Stimulated activated CD8-positive, alpha-beta memory T cell treated with anti-CD3 and anti-CD28 coated beads, Interleukin-15, amount 100 ng/mL, for 1 hour (primary cell): ENCODE measurements around the gene P2RY14.

ENCODE experiments used
- DNase-seq: peaks from one replicate; pipeline ENCODE4 v3.0.0-alpha.2; 2020; ENCODE audit warnings: low read depth

The P2RY14 gene

DNA sequence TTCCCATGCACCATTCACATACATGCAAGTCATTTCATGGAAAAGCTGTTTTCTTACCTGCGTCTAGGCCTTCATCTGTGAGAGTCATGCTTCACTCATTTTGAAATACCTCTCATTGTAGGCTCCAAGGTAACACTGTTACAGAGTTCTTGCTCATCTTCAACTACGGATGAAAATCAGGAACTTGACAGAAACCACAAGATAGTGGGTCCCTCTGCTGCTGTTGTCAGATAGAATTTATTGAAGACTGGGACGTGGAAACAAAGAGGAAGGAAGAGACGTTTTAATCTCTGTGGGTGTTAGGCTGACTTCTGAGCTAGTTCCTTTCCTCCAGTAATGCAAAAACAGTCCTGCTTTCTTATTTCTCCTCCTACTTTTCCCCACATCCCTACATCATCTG, at the start of gene P2RY14:
P2RY14 (minus strand) TSS at position 313 of the 400 bp plus-strand sequence. CDS start 64,226 bp downstream, outside the sequence.
- no peak for DNase-seq

DNA sequence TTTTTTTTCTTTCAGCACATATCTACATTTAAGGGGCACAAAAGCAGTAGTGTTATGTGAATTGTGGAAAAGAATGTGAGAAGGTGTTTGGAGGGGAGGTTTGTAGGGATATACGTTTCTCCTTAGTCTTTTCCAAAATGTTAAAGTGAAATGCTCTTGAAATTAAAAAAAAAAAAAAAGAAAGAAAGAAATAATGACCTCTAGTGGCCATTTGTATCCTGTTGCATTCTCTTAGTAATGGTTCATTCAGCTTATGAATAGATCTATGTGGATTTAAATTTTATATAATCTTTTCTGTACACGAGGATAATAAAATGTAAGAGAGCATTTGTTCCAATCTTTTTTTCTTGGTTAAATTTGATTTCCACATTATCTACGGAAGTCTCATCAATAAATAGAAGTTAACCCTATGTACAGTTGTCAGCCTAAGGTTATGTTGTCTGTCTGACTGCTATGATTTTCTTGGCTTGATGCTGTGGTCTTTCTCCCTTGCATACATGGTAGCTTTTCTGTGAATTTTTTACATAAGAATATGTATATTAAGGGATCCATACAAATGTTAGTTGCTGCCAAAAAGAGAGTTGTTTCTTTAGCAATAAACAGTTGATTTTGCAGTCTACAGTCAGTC, 49.3 kb upstream of the P2RY14 start:
- DNase-seq, result no peak

GRCh38 chr3:151322511-151322910, 44.2 kb upstream of the P2RY14 start:
- DNase-seq, result no peak

- no peak for DNase-seq
These were observed 43.2 kb upstream of the P2RY14 start for GRCh38 chr3:151321526-151321925.

DNA sequence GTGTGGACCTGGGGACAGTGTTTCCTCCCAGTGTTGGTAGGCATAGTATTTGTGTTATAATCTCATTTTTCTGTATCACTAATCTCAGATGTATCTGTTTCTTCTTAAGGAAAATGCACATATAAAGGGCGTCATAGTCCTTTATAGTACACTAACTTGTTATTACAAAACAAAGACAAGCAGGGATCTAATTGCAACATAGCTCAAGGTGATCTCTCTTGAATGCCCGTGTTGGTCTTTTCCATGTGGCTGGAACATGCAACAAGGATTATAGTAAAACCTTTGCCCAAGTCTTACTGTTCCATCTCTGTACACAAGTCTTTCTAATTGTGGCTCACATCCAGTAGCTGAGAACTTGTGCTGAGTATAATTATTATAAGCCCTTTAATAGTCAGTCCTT, 41.8 kb upstream of the P2RY14 start:
- no peak for DNase-seq

- no peak for DNase-seq
These were observed 41.3 kb upstream of the P2RY14 start for GRCh38 chr3:151319628-151320027.

DNA sequence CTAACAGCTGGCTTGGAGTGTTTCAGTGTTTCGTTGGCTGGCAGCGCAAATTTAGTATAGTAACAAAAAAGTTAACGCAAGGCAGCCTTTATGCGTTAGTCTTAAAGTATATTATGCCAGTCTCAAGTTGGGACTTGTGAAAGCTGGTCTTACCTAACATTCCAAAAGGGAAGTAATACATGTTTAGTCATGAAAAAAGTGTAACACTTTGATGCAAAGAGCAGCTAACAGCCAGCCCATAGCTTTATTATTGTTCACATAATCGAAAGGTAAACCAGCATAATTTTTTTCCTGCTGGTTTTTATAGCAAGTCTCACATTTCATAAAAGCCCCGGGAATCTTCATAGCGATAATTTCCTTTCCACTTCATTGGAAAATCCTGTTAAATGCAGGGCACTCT, 40.6 kb upstream of the P2RY14 start:
- DNase-seq, result no peak

DNA sequence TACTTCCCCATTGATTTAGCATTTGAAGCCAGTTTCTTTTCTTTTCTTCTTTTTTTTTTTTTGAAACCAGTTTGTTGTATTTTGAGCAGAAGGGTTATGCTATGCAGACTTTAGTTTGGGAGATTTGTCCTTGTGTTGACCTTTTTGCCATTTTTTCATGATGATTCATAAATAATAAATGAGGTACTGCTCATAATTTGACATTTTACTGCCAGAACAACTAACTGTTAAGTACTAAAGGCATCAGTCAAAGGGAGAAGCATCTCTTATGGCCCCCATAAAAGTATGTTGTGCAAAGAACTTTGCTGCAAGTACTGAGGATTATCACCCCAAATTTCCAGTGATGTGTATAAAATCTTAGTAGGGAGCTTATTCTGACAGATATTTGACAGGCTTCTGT, 40.0 kb upstream of the P2RY14 start:
- no peak for DNase-seq

DNA sequence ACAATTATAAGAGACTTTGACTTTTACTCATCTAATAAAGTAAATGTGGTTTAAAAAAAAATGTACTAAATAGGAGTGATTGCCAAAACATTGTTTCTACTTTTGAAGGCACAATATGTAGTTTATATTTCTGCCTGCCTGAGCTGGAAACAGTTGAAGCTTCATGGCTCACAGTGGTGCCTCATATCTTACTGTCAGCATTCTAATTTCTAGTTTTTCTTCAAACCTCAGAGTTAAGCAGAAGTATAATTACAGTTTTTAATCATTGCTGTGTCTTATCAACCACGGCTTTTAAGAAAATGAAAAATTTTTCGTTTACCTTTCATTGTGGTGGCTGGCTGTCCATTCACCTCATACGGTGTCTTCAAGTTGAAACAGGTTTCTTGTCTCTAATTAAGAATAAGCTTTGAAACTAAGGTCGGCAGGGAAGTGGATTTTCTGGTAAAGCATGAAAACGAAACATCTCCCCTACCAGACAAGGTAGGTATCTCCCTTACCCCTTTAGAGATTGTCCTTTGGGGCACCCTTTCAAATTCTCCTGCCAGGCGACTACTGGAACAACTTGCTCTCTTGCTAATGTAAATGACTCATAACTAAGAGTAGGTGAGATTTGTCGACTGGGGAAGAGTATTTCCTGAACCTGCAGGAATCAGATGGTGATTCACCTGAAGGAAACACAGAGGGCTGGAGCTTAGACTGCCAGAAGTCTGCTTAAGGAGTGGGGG, 38.1 kb upstream of the P2RY14 start, which contains the start of gene GPR87:
GPR87 (minus strand) TSS at position 554 of the 725 bp plus-strand sequence. CDS start 16,720 bp downstream, outside the sequence.
- DNase-seq, result no peak

DNA sequence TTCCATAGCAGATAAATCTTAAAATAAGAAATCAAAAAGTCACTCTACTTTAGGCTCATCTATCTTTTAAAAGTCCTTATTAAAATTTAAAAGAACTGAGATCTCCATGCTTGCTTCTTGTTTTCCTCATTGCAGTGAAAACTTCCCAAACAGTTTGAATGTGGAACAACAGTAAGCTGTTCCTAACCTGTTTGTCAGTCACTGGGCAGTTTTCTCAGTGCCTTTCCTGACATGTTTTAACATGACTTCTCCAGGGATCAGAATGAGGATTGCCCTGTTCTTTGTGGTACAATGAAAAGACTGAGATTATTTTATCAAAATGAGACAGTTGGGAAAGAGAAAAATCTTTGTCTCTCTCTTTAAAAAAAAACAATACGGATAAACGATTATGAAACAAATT, 37.5 kb upstream of the P2RY14 start:
- DNase-seq, result no peak

DNA sequence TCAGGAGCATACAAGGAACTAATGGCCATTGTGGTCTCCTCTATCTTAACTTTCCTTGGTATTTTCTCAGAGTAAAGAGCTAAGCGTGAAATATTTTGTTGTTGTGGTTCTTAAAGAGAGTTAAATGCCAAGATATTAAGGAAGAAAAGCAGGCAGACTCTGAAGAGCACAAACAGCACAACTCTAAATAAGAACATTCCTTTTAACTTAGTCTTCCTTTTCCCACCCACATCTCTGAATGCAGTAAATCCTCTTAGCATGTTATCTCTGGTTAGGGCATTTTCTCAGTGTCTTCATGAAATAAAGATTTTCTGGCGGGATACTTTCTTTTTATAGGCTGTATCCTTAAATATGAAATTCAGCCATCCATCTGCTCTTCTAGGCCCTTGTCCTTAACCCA, 36.8 kb upstream of the P2RY14 start:
- DNase-seq, result no peak

GRCh38 chr3:151314593-151314992, 36.3 kb upstream of the P2RY14 start:
- no peak for DNase-seq

- no peak for DNase-seq
These were observed 35.8 kb upstream of the P2RY14 start for GRCh38 chr3:151314137-151314536.

DNA sequence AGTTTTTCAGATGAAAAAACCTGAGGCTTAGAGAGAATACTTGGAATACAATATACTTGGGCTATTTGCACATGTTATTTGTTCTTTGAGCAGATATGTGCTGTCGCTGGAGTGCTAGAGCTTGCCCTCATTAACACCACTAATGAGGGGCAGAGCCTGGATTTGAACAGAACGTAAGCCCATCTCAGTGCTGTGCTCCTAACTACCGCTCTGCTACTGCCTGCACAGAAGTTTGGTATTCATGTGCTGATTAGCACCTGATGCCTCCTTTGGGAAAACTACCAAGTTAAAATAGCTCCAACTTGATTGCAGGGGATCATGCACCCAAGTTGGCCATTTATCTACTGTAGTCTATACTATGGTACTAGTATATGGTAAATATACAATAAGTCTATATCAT, 34.6 kb upstream of the P2RY14 start:
- no peak for DNase-seq

DNA sequence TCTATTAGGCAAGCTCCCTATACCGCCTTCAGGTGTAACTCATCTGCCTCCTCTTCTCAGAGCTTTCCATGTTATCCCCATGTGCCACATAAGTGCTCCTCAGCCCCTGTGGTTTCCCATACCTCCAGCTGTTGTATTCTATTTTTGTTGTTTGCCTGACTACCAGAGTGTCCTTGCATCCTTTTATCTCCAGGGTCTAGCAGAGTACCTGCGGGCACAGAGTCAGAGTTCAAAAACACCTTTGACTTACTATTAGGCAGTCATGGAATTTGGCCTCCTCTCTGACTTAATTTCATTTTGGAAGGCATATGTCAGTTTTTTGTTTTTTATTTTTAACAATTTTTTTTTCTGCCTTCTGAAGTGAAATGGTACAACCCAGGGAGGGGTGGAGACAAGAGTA, 31.2 kb upstream of the P2RY14 start:
- DNase-seq, result no peak

DNA sequence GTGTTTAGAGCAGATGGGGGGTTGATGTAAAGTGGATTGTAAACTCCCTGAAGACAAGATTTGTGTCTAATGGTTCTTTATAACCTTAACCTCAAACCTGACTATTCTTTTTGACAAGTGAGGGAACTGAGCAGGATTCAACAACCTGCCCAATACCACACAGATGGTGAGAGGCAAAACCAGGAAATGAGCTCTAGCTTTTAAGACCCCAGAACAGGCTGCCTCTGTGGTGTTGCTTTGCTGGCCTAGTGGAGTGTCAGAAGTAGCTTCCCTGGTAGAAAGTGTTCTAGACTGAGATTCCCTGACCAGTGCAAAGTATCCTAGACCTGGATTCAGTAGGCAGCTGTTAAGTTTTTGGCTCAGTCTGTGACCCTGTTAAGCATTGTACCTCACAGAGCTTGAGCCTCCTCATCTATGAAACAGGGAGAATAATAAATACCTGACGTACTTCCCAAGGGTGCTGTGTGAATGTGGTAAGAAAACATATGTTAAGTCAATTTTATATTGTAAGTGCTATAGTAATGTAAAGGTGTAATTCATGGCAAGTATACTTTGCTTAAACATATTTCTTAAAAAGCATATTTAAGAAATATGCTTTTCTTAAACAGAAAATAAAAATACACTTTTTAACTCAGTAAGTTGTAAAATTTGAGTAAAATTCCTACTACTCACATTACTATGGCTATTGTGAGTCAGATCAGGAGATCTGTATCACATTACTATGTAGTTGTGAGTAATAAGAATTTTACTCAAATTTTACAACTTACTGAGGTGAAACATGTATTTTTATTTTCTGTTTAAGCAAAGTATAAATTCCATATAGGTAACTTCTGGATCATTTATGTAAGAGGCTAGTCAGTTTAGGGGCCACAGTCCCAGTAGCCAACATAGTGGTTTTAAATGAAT, 29.5 kb upstream of the P2RY14 start:
- no peak for DNase-seq

DNA sequence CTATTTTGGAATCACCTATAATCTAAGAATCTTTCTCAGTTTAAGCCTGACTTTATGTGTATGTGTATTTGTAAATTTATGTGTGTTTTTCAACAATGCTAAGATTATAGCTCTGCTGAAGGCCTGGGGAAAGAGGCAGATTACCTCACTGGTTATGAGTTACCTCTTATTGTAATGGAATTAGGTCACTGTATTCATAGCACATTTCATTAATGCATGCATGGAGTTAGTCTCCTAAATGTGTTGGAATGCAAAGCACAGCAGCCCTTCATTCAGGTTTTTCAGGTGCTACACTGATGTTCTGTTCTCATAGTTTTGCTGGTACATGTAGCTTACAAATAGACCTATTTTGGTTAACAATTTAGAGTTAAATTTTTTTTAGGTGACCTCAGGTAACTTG, 28.8 kb upstream of the P2RY14 start:
- no peak for DNase-seq

DNA sequence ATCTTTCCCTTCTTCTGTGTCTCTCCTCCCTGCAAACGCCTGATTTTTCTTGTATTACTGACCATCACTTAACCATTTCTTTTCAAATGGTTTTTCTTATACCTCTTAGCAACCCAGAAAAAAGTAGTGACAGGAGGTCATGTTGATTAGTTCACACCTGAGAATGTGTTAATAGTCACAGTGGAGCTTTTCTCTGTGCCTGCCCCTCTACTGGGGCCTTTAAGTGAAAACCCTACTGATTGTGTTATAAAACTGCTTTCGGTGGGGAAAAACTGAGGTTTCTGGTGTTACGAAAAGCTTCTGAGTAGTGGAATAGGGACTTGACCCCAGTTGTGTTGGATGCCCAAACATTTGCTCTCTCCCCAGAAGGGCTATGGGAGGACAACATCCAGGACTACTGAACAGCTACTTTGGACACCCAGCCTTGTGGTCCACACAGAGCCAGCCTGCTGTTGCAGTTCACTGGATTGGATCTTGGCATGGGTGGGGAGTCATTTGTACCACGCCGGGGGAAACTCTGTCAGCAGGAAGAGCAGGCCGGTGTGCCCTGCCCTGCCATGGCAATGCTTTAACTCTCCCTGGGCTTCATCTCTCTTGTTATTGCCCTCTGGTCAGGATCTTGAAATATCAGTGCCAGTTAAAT, 27.9 kb upstream of the P2RY14 start:
- no peak for DNase-seq

DNA sequence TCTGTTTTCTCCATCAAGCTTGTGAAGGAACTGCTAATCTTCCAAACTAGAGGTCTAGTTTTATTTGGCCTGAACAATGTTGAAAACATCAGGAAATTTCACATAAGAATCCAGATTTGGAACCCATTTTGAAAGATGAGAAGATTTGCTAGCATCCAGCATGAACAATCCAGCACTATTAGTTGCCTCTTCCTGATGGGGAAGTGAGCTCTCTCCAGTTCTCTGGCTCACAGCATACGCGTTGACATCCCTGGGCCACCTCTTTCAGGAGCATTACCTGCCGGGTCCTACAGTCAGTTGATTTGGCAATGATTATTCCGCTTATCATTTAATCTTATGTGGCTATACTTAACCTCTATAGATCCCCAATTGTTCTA, 27.4 kb upstream of the P2RY14 start:
- DNase-seq, result no peak

- DNase-seq, result no peak
These were observed 26.9 kb upstream of the P2RY14 start for GRCh38 chr3:151305060-151305774.

DNA sequence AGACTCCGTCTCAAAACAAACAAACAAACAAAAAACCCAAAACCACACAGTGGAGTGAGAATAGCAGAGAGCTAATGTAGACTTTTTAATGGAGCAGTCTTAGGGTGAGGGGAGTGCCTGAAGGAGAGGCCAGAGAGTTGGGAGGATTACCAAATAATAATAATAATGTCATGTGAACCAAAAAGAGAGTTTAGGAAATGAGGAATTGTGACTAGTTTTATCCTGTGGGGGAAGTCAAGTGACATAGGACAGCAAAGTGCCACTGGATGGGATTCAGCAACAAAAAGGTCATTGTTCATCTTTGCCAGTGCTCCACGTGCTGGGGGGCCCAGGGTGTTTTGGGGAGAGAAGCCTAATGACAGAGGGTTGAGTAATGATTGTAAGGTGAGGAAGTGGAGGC, 25.4 kb upstream of the P2RY14 start:
- no peak for DNase-seq

- no peak for DNase-seq
These were observed 23.4 kb upstream of the P2RY14 start for GRCh38 chr3:151301787-151302186.
